Lower leg skin (tissue), 3 donors: ENCODE measurements around the gene CXCL5.

Experiments used
- POLR2A ChIP-seq, 2 donors: fragments of 450-650 bp; IDR thresholded peaks; one replicate each; pipeline ENCODE4 v1.6.1; 2016 to 2017; ENCODE audit warnings: antibody characterized with exemption in 2 of 2, mild to moderate bottlenecking in 1 of 2, moderate library complexity in 1 of 2
- TF ChIP-seq, protein P1 (sequence below), 3 donors: fragments of 450-650 bp; IDR thresholded peaks; one replicate each; pipeline ENCODE4 v1.5.1; 2016; ENCODE audit warnings: antibody characterized with exemption in 3 of 3, mild to moderate bottlenecking in 3 of 3, moderate library complexity in 2 of 3

- no peak for TF ChIP-seq POLR2A (IDR thresholded peaks at IDR 0.05)
- TF ChIP-seq, protein P1, sequence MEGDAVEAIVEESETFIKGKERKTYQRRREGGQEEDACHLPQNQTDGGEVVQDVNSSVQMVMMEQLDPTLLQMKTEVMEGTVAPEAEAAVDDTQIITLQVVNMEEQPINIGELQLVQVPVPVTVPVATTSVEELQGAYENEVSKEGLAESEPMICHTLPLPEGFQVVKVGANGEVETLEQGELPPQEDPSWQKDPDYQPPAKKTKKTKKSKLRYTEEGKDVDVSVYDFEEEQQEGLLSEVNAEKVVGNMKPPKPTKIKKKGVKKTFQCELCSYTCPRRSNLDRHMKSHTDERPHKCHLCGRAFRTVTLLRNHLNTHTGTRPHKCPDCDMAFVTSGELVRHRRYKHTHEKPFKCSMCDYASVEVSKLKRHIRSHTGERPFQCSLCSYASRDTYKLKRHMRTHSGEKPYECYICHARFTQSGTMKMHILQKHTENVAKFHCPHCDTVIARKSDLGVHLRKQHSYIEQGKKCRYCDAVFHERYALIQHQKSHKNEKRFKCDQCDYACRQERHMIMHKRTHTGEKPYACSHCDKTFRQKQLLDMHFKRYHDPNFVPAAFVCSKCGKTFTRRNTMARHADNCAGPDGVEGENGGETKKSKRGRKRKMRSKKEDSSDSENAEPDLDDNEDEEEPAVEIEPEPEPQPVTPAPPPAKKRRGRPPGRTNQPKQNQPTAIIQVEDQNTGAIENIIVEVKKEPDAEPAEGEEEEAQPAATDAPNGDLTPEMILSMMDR (IDR thresholded peaks at IDR 0.05), result no peak
These were observed 1.8 kb upstream of the CXCL5 start for GRCh38 chr4:74000301-74000700.
